ENCODE data around the gene LAMB1. TPM values are rescaled to one million over a fixed set of nuclear protein-coding genes. Genes with fewer than 3 reads are reported as not detected.
A peak's percentile ranks its signal among the peaks of the same experiment; 100 is the strongest.

The LAMB1 gene
- total and polyA plus RNA-seq, 2 donors from 2014 or later = 140 to 312 TPM

DNA sequence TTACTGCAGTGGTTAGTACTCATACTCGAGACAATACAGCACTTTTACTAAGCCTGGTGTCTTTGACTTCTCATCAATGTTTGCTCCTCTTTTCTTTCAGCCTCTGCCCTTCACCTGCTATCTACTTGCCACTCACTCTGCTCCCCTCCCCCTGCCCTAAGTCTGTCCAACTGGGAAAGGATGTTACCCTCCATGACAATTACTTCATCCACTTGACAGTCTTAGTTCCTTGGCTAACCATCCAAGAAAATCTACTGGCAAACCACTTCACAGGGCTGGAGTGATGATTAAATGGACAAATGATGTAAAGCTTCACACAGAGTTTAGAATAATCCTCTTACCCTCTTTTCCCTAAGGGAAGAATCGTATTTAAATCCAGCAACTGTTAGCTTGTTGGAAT lies 120.2 kb downstream of the LAMB1 start:
- Histone ChIP-seq H3K9me3 (ENCODE audit: control insufficient read depth in 2 of 3, insufficient read depth in 1 of 3, low read length in 3 of 3) (no peaks in the 10 kb centered on the region), H3K36me3 (ENCODE audit: control insufficient read depth in 2 of 3, insufficient read depth in 3 of 3, low read length in 3 of 3) (no peaks in the 10 kb centered on the region), H3K9ac (ENCODE audit: low read length in 3 of 3) (no peak overlapping the region), H3K27me3 (ENCODE audit: control insufficient read depth, insufficient read depth, low read length) (no peaks in the 10 kb centered on the region), H3K27ac (ENCODE audit: low read depth in 2 of 2, low read length in 2 of 2) (no peak overlapping the region), H3K4me3 (ENCODE audit: low read length in 3 of 3) (no peak overlapping the region), H3K4me1 (ENCODE audit: control insufficient read depth in 2 of 3, insufficient read depth in 2 of 3, low read depth in 1 of 3, low read length in 3 of 3) (no peaks in the 10 kb centered on the region)
- FAIRE-seq = no peak
- intact Hi-C loops (cut with DNase I) = no loop called here
- DNase-seq = no peak
- TF ChIP-seq, protein P1, sequence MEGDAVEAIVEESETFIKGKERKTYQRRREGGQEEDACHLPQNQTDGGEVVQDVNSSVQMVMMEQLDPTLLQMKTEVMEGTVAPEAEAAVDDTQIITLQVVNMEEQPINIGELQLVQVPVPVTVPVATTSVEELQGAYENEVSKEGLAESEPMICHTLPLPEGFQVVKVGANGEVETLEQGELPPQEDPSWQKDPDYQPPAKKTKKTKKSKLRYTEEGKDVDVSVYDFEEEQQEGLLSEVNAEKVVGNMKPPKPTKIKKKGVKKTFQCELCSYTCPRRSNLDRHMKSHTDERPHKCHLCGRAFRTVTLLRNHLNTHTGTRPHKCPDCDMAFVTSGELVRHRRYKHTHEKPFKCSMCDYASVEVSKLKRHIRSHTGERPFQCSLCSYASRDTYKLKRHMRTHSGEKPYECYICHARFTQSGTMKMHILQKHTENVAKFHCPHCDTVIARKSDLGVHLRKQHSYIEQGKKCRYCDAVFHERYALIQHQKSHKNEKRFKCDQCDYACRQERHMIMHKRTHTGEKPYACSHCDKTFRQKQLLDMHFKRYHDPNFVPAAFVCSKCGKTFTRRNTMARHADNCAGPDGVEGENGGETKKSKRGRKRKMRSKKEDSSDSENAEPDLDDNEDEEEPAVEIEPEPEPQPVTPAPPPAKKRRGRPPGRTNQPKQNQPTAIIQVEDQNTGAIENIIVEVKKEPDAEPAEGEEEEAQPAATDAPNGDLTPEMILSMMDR (IDR thresholded peaks at IDR 0.05; ENCODE audit: borderline replicate concordance, extremely low read depth, insufficient read depth) = no peak

GRCh38 chr7:107879400-107880035 lies 123.4 kb downstream of the LAMB1 start:
- H3K4me3 ChIP-seq (ENCODE audit: low read length in 3 of 3) = no peak overlapping the region
- H3K36me3 ChIP-seq (ENCODE audit: control insufficient read depth in 2 of 3, insufficient read depth in 3 of 3, low read length in 3 of 3) = no peaks in the 10 kb centered on the region
- no peaks in the 10 kb centered on the region for H3K4me1 ChIP-seq (ENCODE audit: control insufficient read depth in 2 of 3, insufficient read depth in 2 of 3, low read depth in 1 of 3, low read length in 3 of 3)
- FAIRE-seq = peak; percentile 89
- no peak overlapping the region for H3K9ac ChIP-seq (ENCODE audit: low read length in 3 of 3)
- DNase-seq = peak in 3 of 5 donors; percentile 25 to 58 (median 48)
- TF ChIP-seq, protein P1 (IDR thresholded peaks at IDR 0.05; ENCODE audit: borderline replicate concordance, extremely low read depth, insufficient read depth) = peak; percentile 63
- H3K27ac ChIP-seq (ENCODE audit: low read depth in 2 of 2, low read length in 2 of 2) = no peak overlapping the region
- no peaks in the 10 kb centered on the region for H3K27me3 ChIP-seq (ENCODE audit: control insufficient read depth, insufficient read depth, low read length)
- intact Hi-C loops (cut with DNase I) = loop anchor here (10.0 kb wide), 1 partner anchor 135 kb away; the partner anchor contains the start of gene CBLL1
- H3K9me3 ChIP-seq (ENCODE audit: control insufficient read depth in 2 of 3, insufficient read depth in 1 of 3, low read length in 3 of 3) = no peaks in the 10 kb centered on the region

GRCh38 chr7:107878636-107879035 lies 124.3 kb downstream of the LAMB1 start:
- Histone ChIP-seq H3K36me3 (ENCODE audit: control insufficient read depth in 2 of 3, insufficient read depth in 3 of 3, low read length in 3 of 3) (no peaks in the 10 kb centered on the region), H3K4me3 (ENCODE audit: low read length in 3 of 3) (no peak overlapping the region), H3K27ac (ENCODE audit: low read depth in 2 of 2, low read length in 2 of 2) (no peak overlapping the region), H3K27me3 (ENCODE audit: control insufficient read depth, insufficient read depth, low read length) (no peaks in the 10 kb centered on the region), H3K9ac (ENCODE audit: low read length in 3 of 3) (no peak overlapping the region), H3K9me3 (ENCODE audit: control insufficient read depth in 2 of 3, insufficient read depth in 1 of 3, low read length in 3 of 3) (no peaks in the 10 kb centered on the region), H3K4me1 (ENCODE audit: control insufficient read depth in 2 of 3, insufficient read depth in 2 of 3, low read depth in 1 of 3, low read length in 3 of 3) (no peaks in the 10 kb centered on the region)
- TF ChIP-seq, protein P1 (IDR thresholded peaks at IDR 0.05; ENCODE audit: borderline replicate concordance, extremely low read depth, insufficient read depth) = no peak
- intact Hi-C loops (cut with DNase I) = loop anchor here (10.0 kb wide), 1 partner anchor 134 kb away; the partner anchor contains the start of gene CBLL1
- DNase-seq (no peak), FAIRE-seq (no peak)

Measured in kidney (tissue), 14 donors.